Measurements from ENCODE around the gene TM2D1. TPM values are rescaled to one million over a fixed set of nuclear protein-coding genes. Genes with fewer than 3 reads are reported as not detected.
A peak's percentile ranks its signal among the peaks of the same experiment; 100 is the strongest.

The TM2D1 gene
- total and polyA plus RNA-seq, 9 of the 15 experiments (the other 6 are each of a cell fraction or from before 2014, with no cell fraction given): 24.5 to 65.2 (median 47.7) TPM

DNA sequence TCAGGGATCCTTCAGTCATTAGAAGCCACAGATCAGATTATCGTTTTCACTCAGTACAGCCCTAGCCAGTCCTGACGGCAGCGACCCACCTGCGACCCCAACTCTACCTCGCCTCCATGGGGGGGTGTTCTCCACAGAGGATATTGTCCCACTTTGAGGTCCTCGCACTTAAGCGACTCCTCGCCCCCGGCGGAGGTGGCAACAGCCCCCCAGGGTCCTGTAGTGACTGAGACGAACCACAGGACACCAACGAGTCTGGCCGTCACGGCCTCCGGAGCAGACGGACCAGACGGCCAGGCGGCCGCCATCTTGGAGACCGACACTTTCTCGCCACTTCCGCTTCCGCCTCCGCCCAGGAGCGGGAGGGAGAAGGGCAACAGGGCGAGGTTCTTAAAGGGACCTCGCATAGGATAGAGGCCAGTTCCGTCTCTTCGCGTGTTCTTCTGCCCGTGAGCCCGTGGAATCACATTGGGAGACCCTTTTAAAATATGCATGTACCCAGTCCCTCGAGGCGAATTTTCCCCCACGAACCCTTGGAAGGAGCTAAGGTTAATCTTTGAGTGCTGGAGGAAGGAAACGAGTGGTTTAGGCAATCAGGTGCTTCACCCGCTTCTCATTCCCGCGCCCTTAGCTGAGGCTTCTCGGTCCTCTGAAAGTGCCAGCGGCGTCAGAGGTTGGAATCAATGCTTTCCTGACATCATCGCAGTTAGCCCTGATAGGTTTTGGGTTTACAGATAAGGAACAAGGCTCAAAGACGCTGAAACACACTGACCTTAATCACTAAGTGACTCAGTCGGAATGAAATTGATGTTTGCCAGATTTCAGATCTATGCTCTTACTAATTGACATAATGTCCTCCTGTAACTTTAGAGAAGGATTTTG lies at the start of gene TM2D1 (continued):
- TF ChIP-seq TAF15 (IDR thresholded peaks at IDR 0.05; ENCODE audit: low read depth, low read length): no peak
- peak; percentile 78 to 86 for TF ChIP-seq KDM1A (IDR thresholded peaks at IDR 0.05)
- no peak for TF ChIP-seq ZKSCAN3 (CRISPR knock-in tag; IDR thresholded peaks at IDR 0.05)
- TF ChIP-seq DMBX1 (CRISPR knock-in tag; IDR thresholded peaks at IDR 0.05; ENCODE audit: borderline replicate concordance): 0 out of 2 replicates have a peak, but pooled peaks have one; percentile 54
- TF ChIP-seq, protein P1, sequence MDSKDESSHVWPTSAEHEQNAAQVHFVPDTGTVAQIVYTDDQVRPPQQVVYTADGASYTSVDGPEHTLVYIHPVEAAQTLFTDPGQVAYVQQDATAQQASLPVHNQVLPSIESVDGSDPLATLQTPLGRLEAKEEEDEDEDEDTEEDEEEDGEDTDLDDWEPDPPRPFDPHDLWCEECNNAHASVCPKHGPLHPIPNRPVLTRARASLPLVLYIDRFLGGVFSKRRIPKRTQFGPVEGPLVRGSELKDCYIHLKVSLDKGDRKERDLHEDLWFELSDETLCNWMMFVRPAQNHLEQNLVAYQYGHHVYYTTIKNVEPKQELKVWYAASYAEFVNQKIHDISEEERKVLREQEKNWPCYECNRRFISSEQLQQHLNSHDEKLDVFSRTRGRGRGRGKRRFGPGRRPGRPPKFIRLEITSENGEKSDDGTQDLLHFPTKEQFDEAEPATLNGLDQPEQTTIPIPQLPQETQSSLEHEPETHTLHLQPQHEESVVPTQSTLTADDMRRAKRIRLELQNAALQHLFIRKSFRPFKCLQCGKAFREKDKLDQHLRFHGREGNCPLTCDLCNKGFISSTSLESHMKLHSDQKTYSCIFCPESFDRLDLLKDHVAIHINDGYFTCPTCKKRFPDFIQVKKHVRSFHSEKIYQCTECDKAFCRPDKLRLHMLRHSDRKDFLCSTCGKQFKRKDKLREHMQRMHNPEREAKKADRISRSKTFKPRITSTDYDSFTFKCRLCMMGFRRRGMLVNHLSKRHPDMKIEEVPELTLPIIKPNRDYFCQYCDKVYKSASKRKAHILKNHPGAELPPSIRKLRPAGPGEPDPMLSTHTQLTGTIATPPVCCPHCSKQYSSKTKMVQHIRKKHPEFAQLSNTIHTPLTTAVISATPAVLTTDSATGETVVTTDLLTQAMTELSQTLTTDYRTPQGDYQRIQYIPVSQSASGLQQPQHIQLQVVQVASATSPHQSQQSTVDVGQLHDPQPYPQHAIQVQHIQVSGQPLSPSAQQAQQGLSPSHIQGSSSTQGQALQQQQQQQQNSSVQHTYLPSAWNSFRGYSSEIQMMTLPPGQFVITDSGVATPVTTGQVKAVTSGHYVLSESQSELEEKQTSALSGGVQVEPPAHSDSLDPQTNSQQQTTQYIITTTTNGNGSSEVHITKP (IDR thresholded peaks at IDR 0.05; ENCODE audit: partially characterized antibody): peak; percentile 62
- TF ChIP-seq, protein P2, sequence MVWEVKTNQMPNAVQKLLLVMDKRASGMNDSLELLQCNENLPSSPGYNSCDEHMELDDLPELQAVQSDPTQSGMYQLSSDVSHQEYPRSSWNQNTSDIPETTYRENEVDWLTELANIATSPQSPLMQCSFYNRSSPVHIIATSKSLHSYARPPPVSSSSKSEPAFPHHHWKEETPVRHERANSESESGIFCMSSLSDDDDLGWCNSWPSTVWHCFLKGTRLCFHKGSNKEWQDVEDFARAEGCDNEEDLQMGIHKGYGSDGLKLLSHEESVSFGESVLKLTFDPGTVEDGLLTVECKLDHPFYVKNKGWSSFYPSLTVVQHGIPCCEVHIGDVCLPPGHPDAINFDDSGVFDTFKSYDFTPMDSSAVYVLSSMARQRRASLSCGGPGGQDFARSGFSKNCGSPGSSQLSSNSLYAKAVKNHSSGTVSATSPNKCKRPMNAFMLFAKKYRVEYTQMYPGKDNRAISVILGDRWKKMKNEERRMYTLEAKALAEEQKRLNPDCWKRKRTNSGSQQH (CRISPR knock-in tag; IDR thresholded peaks at IDR 0.05): no peak
- TF ChIP-seq, protein P3, sequence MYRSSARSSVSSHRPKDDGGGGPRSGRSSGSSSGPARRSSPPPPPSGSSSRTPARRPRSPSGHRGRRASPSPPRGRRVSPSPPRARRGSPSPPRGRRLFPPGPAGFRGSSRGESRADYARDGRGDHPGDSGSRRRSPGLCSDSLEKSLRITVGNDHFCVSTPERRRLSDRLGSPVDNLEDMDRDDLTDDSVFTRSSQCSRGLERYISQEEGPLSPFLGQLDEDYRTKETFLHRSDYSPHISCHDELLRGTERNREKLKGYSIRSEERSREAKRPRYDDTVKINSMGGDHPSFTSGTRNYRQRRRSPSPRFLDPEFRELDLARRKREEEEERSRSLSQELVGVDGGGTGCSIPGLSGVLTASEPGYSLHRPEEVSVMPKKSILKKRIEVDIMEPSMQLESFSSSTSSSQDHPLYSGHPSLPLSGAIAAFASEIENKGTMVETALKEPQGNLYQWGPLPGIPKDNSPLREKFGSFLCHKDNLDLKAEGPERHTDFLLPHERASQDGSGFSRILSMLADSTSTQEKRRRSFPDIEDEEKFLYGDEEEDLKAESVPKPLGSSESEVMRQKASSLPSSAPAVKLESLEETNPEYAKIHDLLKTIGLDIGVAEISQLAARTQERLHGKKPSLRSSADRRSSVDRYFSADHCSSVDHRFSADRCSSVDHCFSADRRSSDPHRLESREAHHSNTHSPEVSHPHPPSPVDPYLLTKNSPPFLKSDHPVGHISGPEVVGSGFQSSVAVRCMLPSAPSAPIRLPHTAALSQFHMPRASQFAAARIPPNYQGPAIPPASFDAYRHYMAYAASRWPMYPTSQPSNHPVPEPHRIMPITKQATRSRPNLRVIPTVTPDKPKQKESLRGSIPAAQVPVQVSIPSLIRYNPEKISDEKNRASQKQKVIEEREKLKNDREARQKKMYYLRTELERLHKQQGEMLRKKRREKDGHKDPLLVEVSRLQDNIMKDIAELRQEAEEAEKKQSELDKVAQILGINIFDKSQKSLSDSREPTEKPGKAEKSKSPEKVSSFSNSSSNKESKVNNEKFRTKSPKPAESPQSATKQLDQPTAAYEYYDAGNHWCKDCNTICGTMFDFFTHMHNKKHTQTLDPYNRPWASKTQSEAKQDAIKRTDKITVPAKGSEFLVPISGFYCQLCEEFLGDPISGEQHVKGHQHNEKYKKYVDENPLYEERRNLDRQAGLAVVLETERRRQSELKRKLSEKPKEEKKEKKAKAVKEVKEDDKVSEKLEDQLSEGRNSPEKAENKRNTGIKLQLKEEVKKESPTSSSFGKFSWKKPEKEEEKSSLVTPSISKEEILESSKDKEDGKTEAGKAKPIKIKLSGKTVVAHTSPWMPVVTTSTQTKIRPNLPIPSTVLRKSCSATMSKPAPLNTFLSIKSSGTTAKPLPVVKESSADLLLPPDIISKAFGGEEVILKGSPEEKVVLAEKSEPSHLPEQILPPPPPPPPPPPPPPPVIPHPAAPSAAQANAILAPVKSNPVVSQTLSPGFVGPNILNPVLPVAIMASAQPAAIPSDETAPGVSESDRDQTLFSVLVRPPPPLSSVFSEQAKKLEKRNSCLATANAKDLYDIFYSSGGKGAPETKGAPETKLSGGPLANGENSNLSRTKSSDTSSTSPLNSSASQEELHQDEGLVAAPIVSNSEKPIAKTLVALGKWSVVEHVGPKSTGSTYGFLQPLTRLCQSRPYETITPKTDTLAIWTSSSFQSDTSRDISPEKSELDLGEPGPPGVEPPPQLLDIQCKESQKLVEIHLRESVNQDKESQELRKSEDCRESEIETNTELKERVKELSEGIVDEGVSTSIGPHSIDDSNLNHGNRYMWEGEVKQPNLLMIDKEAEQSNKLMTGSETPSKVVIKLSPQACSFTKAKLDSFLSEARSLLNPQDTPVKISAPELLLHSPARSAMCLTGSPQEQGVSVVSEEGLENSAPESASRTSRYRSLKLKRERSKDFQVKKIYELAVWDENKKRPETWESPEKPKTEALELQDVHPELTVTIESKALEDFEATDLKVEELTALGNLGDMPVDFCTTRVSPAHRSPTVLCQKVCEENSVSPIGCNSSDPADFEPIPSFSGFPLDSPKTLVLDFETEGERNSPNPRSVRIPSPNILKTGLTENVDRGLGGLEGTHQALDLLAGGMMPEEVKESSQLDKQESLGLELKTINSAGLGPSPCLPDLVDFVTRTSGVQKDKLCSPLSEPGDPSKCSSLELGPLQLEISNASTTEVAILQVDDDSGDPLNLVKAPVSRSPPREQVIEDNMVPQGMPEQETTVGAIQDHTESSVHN (IDR thresholded peaks at IDR 0.05; ENCODE audit: borderline replicate concordance in 1 of 2, low read depth in 1 of 2): no peak; a peak in 1 of 4 replicates
- TF ChIP-seq ETV1 (tag; conservative IDR thresholded peaks at IDR 0.05; ENCODE audit: low read depth): peak; percentile 87
- TF ChIP-seq EZH2 (IDR thresholded peaks at IDR 0.05; ENCODE audit: borderline replicate concordance, low read depth, low read length): no peak
- peak in 1 of 2 experiments; percentile 84; a peak in 1 of 4 replicates for TF ChIP-seq SIN3A (IDR thresholded peaks at IDR 0.05; ENCODE audit: borderline replicate concordance in 2 of 2, control insufficient read depth in 1 of 2, low read depth in 2 of 2, low read length in 2 of 2)

Measured in K562 (cell line).